Measurements from ENCODE around the gene PRR19.

PRR19 gene

GRCh38 chr19:42294471-42295137, 7.3 kb upstream of the PRR19 start:
- no peak for DNase-seq (ENCODE audit: low read depth in 1 of 2, low spot score in 1 of 2)

GRCh38 chr19:42295342-42295741, 6.6 kb upstream of the PRR19 start:
- DNase-seq (ENCODE audit: low read depth in 1 of 2, low spot score in 1 of 2) = no peak

GRCh38 chr19:42295831-42296525, 6.0 kb upstream of the PRR19 start:
- DNase-seq (ENCODE audit: low read depth in 1 of 2, low spot score in 1 of 2) = peak; percentile 83 to 88

- DNase-seq (ENCODE audit: low read depth in 1 of 2, low spot score in 1 of 2) = no peak
Observed at GRCh38 chr19:42297039-42297438, 4.9 kb upstream of the PRR19 start.

GRCh38 chr19:42303101-42303464, 1.2 kb downstream of the PRR19 start:
- no peak for DNase-seq (ENCODE audit: low read depth in 1 of 2, low spot score in 1 of 2)

- DNase-seq (ENCODE audit: low read depth in 1 of 2, low spot score in 1 of 2) = no peak
Observed at GRCh38 chr19:42303876-42304275, 1.9 kb downstream of the PRR19 start.

- no peak for DNase-seq (ENCODE audit: low read depth in 1 of 2, low spot score in 1 of 2)
Observed at GRCh38 chr19:42306646-42307045, 4.7 kb downstream of the PRR19 start.

GRCh38 chr19:42309686-42310085, 7.8 kb downstream of the PRR19 start:
- DNase-seq (ENCODE audit: low read depth in 1 of 2, low spot score in 1 of 2) = no peak

- DNase-seq (ENCODE audit: low read depth in 1 of 2, low spot score in 1 of 2) = no peak
Observed at GRCh38 chr19:42311657-42312056, 9.7 kb downstream of the PRR19 start.

GRCh38 chr19:42312370-42312769, 10.4 kb downstream of the PRR19 start:
- DNase-seq (ENCODE audit: low read depth in 1 of 2, low spot score in 1 of 2) = no peak

GRCh38 chr19:42313096-42313839, 11.3 kb downstream of the PRR19 start, which contains the start of gene TMEM145:
TMEM145 (plus strand) TSS chr19:42313309; CDS start chr19:42313377, 68 bp downstream.
- no peak for DNase-seq (ENCODE audit: low read depth in 1 of 2, low spot score in 1 of 2)

GRCh38 chr19:42313840-42314755, 12.2 kb downstream of the PRR19 start:
- DNase-seq (ENCODE audit: low read depth in 1 of 2, low spot score in 1 of 2) = no peak

GRCh38 chr19:42315024-42315423, 13.1 kb downstream of the PRR19 start:
- no peak for DNase-seq (ENCODE audit: low read depth in 1 of 2, low spot score in 1 of 2)

GRCh38 chr19:42316223-42317211, 14.6 kb downstream of the PRR19 start:
- no peak for DNase-seq (ENCODE audit: low read depth in 1 of 2, low spot score in 1 of 2)

GRCh38 chr19:42317535-42317934, 15.6 kb downstream of the PRR19 start:
- no peak for DNase-seq (ENCODE audit: low read depth in 1 of 2, low spot score in 1 of 2)

GRCh38 chr19:42322305-42322704, 20.4 kb downstream of the PRR19 start:
- no peak for DNase-seq (ENCODE audit: low read depth in 1 of 2, low spot score in 1 of 2)

- DNase-seq (ENCODE audit: low read depth in 1 of 2, low spot score in 1 of 2) = no peak
Observed at GRCh38 chr19:42323473-42323851, 21.5 kb downstream of the PRR19 start.

GRCh38 chr19:42323852-42324654, 22.1 kb downstream of the PRR19 start:
- DNase-seq (ENCODE audit: low read depth in 1 of 2, low spot score in 1 of 2) = no peak

- DNase-seq (ENCODE audit: low read depth in 1 of 2, low spot score in 1 of 2) = no peak
Observed at GRCh38 chr19:42324655-42325307, 22.8 kb downstream of the PRR19 start.
